GM19238 (cell line): ENCODE results near the gene SMIM28.
"Not testable (repeated sequence)": the region's sequence is repeated elsewhere in the genome, so short reads cannot be mapped to it uniquely, and the experiment has no call there.

Experiments
- DNase-seq: peaks from one replicate; pipeline ENCODE4 v3.0.0; 2011; ENCODE audit warnings: low spot score; ENCODE audit not compliant: insufficient read length

The SMIM28 gene

GRCh38 chr6:138404666-138405337, 27.1 kb downstream of the SMIM28 start:
- no peak for DNase-seq

GRCh38 chr6:138405816-138406413, 28.2 kb downstream of the SMIM28 start:
- DNase-seq, result no peak

- DNase-seq, result no peak
Observed at GRCh38 chr6:138406443-138406842, 28.7 kb downstream of the SMIM28 start.

GRCh38 chr6:138410048-138410735, 32.5 kb downstream of the SMIM28 start:
- no peak for DNase-seq

GRCh38 chr6:138410972-138411880, 33.5 kb downstream of the SMIM28 start:
- no peak for DNase-seq

GRCh38 chr6:138415125-138415524, 37.4 kb downstream of the SMIM28 start:
- DNase-seq, result no peak

GRCh38 chr6:138416206-138416605, 38.5 kb downstream of the SMIM28 start:
- no peak for DNase-seq

- DNase-seq, result no peak
Observed at GRCh38 chr6:138417493-138418117, 39.9 kb downstream of the SMIM28 start.

GRCh38 chr6:138418118-138418742, 40.5 kb downstream of the SMIM28 start:
- no peak for DNase-seq

- no peak for DNase-seq
Observed at GRCh38 chr6:138419766-138420165, 42.1 kb downstream of the SMIM28 start.

GRCh38 chr6:138420356-138420755, 42.7 kb downstream of the SMIM28 start:
- no peak for DNase-seq

- DNase-seq, result no peak
Observed at GRCh38 chr6:138421089-138421488, 43.4 kb downstream of the SMIM28 start.

GRCh38 chr6:138421608-138422007, 43.9 kb downstream of the SMIM28 start:
- no peak for DNase-seq

- no peak for DNase-seq
Observed at GRCh38 chr6:138422861-138423260, 45.2 kb downstream of the SMIM28 start.

GRCh38 chr6:138424004-138424904, 46.5 kb downstream of the SMIM28 start:
- no peak for DNase-seq

- not testable (repeated sequence) for DNase-seq
Observed at GRCh38 chr6:138425256-138425655, 47.6 kb downstream of the SMIM28 start.

GRCh38 chr6:138426500-138427123, 48.9 kb downstream of the SMIM28 start:
- no peak for DNase-seq

GRCh38 chr6:138427701-138428100, 50.0 kb downstream of the SMIM28 start:
- DNase-seq, result no peak

GRCh38 chr6:138428944-138429598, 51.4 kb downstream of the SMIM28 start:
- peak; percentile 27 for DNase-seq
